HepG2 (cell line): ENCODE data around the gene SLC16A4.

Source experiments
- FOSL1 ChIP-seq: sonication (generic); formaldehyde crosslinking; IDR thresholded peaks from 2 replicates; pipeline ENCODE4 v1.9.0; 2021; ENCODE audit warnings: missing genetic modification reagents, borderline replicate concordance
- HMGXB4 ChIP-seq, 2 experiments: sonication (generic) in 1 of 2; formaldehyde crosslinking in 1 of 2; IDR thresholded peaks; 2 replicates each; pipeline versions ENCODE4 v1.4.0 to v1.6.1; 2018 to 2020; ENCODE audit warnings: missing genetic modification reagents in 2 of 2, borderline replicate concordance in 1 of 2, low read depth in 1 of 2, mild to moderate bottlenecking in 1 of 2, missing biosample characterization in 1 of 2
- MAZ ChIP-seq, 2 experiments: sonication (generic) in 1 of 2; formaldehyde crosslinking in 1 of 2; IDR thresholded peaks; 2 replicates each; pipeline versions ENCODE4 v1.5.0 to v1.6.1; 2012 to 2020; ENCODE audit warnings: low read depth in 2 of 2, mild to moderate bottlenecking in 2 of 2, borderline replicate concordance in 1 of 2, improper control_type of control experiment in 1 of 2, low read length in 1 of 2, missing genetic modification reagents in 1 of 2, moderate library complexity in 1 of 2
- MTA3 ChIP-seq: sonication (generic); formaldehyde crosslinking; IDR thresholded peaks from 2 replicates; pipeline ENCODE4 v1.4.0; 2020; ENCODE audit warnings: missing genetic modification reagents
- REST ChIP-seq, 2 experiments: IDR thresholded peaks; 2 replicates each; pipeline ENCODE4 v1.6.1; 2011 to 2012; ENCODE audit warnings: low read length in 2 of 2, borderline replicate concordance in 1 of 2, low read depth in 1 of 2, mild to moderate bottlenecking in 1 of 2, moderate library complexity in 1 of 2
- ZBTB8A ChIP-seq: sonication (generic); formaldehyde crosslinking; IDR thresholded peaks from 2 replicates; pipeline ENCODE4 v1.4.0; 2020; ENCODE audit warnings: mild to moderate bottlenecking, low read depth, missing genetic modification reagents, borderline replicate concordance
- ZFP91 ChIP-seq: sonication (generic); formaldehyde crosslinking; IDR thresholded peaks from 2 replicates; pipeline ENCODE4 v1.9.0; 2022; ENCODE audit warnings: missing genetic modification reagents, mild to moderate bottlenecking, borderline replicate concordance
- ZNF431 ChIP-seq: sonication (generic); formaldehyde crosslinking; IDR thresholded peaks from 2 replicates; pipeline ENCODE4 v1.9.0; 2022; ENCODE audit warnings: missing genetic modification reagents, low read depth, mild to moderate bottlenecking, borderline replicate concordance
- ZNF605 ChIP-seq: sonication (generic); formaldehyde crosslinking; IDR thresholded peaks from 2 replicates; pipeline ENCODE4 v1.8.0; 2022; ENCODE audit warnings: mild to moderate bottlenecking, missing genetic modification reagents
- ZNF720 ChIP-seq: sonication (generic); formaldehyde crosslinking; IDR thresholded peaks from 2 replicates; pipeline ENCODE4 v1.4.0; 2020; ENCODE audit warnings: missing genetic modification reagents

- TF ChIP-seq FOSL1 (CRISPR knock-in tag): no peak
- no peak for TF ChIP-seq ZNF605 (CRISPR knock-in tag)
- TF ChIP-seq ZNF431: no peak
- no peak for TF ChIP-seq ZBTB8A
- TF ChIP-seq ZNF720 (CRISPR knock-in tag): no peak
- TF ChIP-seq REST (IDR thresholded peaks at IDR 0.05; ENCODE audit: borderline replicate concordance in 1 of 2, low read depth in 1 of 2, low read length in 2 of 2): no peak
- no peak for TF ChIP-seq MAZ (IDR thresholded peaks at IDR 0.05; ENCODE audit: borderline replicate concordance, low read depth, low read length)
- no peak for TF ChIP-seq MAZ (CRISPR knock-in tag; IDR thresholded peaks at IDR 0.05; ENCODE audit: low read depth)
- TF ChIP-seq MTA3 (CRISPR knock-in tag): no peak
- no peak for TF ChIP-seq ZFP91 (CRISPR knock-in tag)
- TF ChIP-seq HMGXB4 (CRISPR knock-in tag; IDR thresholded peaks at IDR 0.05; ENCODE audit: borderline replicate concordance in 1 of 2, low read depth in 1 of 2): no peak
Measured at GRCh38 chr1:110344152-110344551, 46.7 kb downstream of the SLC16A4 start.
